Keratinocyte (primary cell): Measurements from ENCODE around the gene CCDC85B. TPM values are rescaled to one million over a fixed set of nuclear protein-coding genes. Genes with fewer than 3 reads are reported as not detected.
A peak's percentile ranks its signal among the peaks of the same experiment; 100 is the strongest.

Experiments used
- DNase-seq: peaks from one replicate; pipeline ENCODE4 v3.0.0-alpha.2; 2011; ENCODE audit warnings: low read depth, missing footprints, low spot score
- FAIRE-seq: peaks from 2 replicates; lab custom pipeline; 2011; peaks lifted over from hg19 to GRCh38; lab: Jason Lieb, UNC
- H2AFZ ChIP-seq: 2 replicates; pipeline ENCODE4 v1.6.0; 2012; ENCODE audit warnings: low read length, control low read depth, inconsistent platforms; ENCODE audit not compliant: control insufficient read depth
- H3K27ac ChIP-seq: 2 replicates; pipeline ENCODE4 v1.5.1; 2011; ENCODE audit warnings: low read length; ENCODE audit not compliant: control insufficient read depth, insufficient read depth
- H3K27me3 ChIP-seq: 3 replicates; pipeline ENCODE4 v1.6.0; 2011; ENCODE audit warnings: low read length; ENCODE audit not compliant: control insufficient read depth, insufficient read depth; ENCODE audit errors: extremely low read depth
- H3K36me3 ChIP-seq, 2 experiments: 2 replicates in 1 of 2; 3 replicates in 1 of 2; pipeline ENCODE4 v1.5.1; 2011; ENCODE audit warnings: low read length in 2 of 2, mild to moderate bottlenecking in 1 of 2; ENCODE audit not compliant: control insufficient read depth in 2 of 2, insufficient read depth in 2 of 2; ENCODE audit errors: extremely low read depth in 1 of 2
- H3K4me1 ChIP-seq: 3 replicates; pipeline ENCODE4 v1.5.1; 2011; ENCODE audit warnings: low read length; ENCODE audit not compliant: control insufficient read depth, insufficient read depth; ENCODE audit errors: extremely low read depth
- H3K4me2 ChIP-seq: 3 replicates; pipeline ENCODE4 v1.6.0; 2011; ENCODE audit warnings: low read depth, low read length; ENCODE audit not compliant: control insufficient read depth, insufficient read depth; ENCODE audit errors: extremely low read depth
- H3K4me3 ChIP-seq, 3 experiments: fragments of 200-600 bp in 1 of 3; sonication (generic) in 1 of 3; 2 replicates in 2 of 3; 3 replicates in 1 of 3; pipeline ENCODE4 v1.5.1; 2011 to 2016; ENCODE audit warnings: low read length in 3 of 3, mild to moderate bottlenecking in 3 of 3, control low read depth in 2 of 3, inconsistent platforms in 1 of 3, low read depth in 1 of 3, mixed read lengths in 1 of 3, mixed run types in 1 of 3, moderate library complexity in 1 of 3; ENCODE audit not compliant: control insufficient read depth in 2 of 3, insufficient read depth in 2 of 3; ENCODE audit errors: extremely low read depth in 1 of 3
- H3K79me2 ChIP-seq: 2 replicates; pipeline ENCODE4 v1.6.0; 2012; ENCODE audit warnings: low read length; ENCODE audit not compliant: control insufficient read depth, insufficient read depth
- H3K9ac ChIP-seq: 3 replicates; pipeline ENCODE4 v1.6.0; 2011; ENCODE audit warnings: low read length; ENCODE audit not compliant: control insufficient read depth, insufficient read depth; ENCODE audit errors: extremely low read depth
- H3K9me1 ChIP-seq: 3 replicates; pipeline ENCODE4 v1.6.0; 2011; ENCODE audit warnings: low read length; ENCODE audit not compliant: control insufficient read depth, insufficient read depth; ENCODE audit errors: extremely low read depth
- H3K9me3 ChIP-seq: 2 replicates; pipeline ENCODE4 v1.5.1; 2012; ENCODE audit warnings: low read depth, low read length; ENCODE audit not compliant: control insufficient read depth
- H4K20me1 ChIP-seq: 3 replicates; pipeline ENCODE4 v1.6.0; 2011; ENCODE audit warnings: low read length; ENCODE audit not compliant: control insufficient read depth, insufficient read depth; ENCODE audit errors: extremely low read depth
- CTCF ChIP-seq, 3 experiments: IDR thresholded peaks in 1 of 3; conservative IDR thresholded peaks in 1 of 3; optimal IDR thresholded peaks in 1 of 3; 2 replicates in 2 of 3; 3 replicates in 1 of 3; pipeline versions ENCODE3 to v1.5.1; 2011; ENCODE audit warnings: low read length in 3 of 3, mild to moderate bottlenecking in 3 of 3, moderate library complexity in 2 of 3, control low read depth in 1 of 3, inconsistent platforms in 1 of 3; ENCODE audit not compliant: insufficient read depth in 2 of 3; ENCODE audit errors: extremely low read depth in 1 of 3
- EZH2 ChIP-seq: IDR thresholded peaks from one replicate; pipeline ENCODE4 v1.6.1; 2012; ENCODE audit warnings: inconsistent platforms, mild to moderate bottlenecking, low read length, moderate library complexity
- dilution Hi-C: fragments of 300-500 bp; cut with MboI; formaldehyde crosslinking; loops from one replicate; pipeline ENCODE4 v1.7.0; 2020; ENCODE audit warnings: low sequenced_read_pairs; ENCODE audit not compliant: extremely low pct_ligation_motif_present
- polyA plus RNA-seq, 5 experiments: library from polyadenylated mRNA; depleted of rRNA in 3 of 5; stranded (reverse) in 3 of 5; stranded (forward) in 1 of 5; unstranded in 1 of 5; fragments of >200 nt; gene quantifications; 1 replicate in 1 of 5; 2 replicates in 3 of 5; 3 replicates in 1 of 5; pipeline versions ENCODE4 v1.2.1 to v1.2.3, GENCODE V29; 2011 to 2012; ENCODE audit warnings: missing spikeins in 2 of 5, low read depth in 1 of 5, low replicate concordance in 1 of 5

CCDC85B gene
- polyA plus RNA-seq, 1 donor (not counting 4 experiments of a cell fraction or from before 2014, with no cell fraction given): 4.1 TPM

GRCh38 chr11:65915821-65916251, 25.4 kb downstream of the CCDC85B start:
- Histone ChIP-seq H4K20me1 (no peaks in the 10 kb centered on the region), H2AFZ (no peak overlapping the region), H3K36me3 (peaks cover 4% of the 10 kb centered on the region in 2 experiments), H3K4me3 (peak overlapping the region; percentile 19 to 66 (median 26)), H3K4me1 (peaks cover 78% of the 10 kb centered on the region), H3K9me1 (no peaks in the 10 kb centered on the region), H3K79me2 (peaks cover 43% of the 10 kb centered on the region), H3K4me2 (peak overlapping the region; percentile 73), H3K27ac (peak overlapping the region; percentile 95), H3K9me3 (no peaks in the 10 kb centered on the region), H3K9ac (peak overlapping the region; percentile 91), H3K27me3 (no peaks in the 10 kb centered on the region)
- dilution Hi-C loops: no loop called here
- DNase-seq: peak; percentile 95
- no peak for FAIRE-seq
- TF ChIP-seq CTCF (optimal IDR thresholded peaks at IDR 0.05 in 1 of 3, IDR thresholded peaks at IDR 0.05 in 1 of 3, conservative IDR thresholded peaks at IDR 0.05 in 1 of 3; ENCODE audit: extremely low read depth in 1 of 3, insufficient read depth in 2 of 3, low read length in 3 of 3) (no peak), EZH2 (no peak)

- no peak overlapping the region for H2AFZ ChIP-seq
- H3K36me3 ChIP-seq: peaks cover 4 to 5% of the 10 kb centered on the region in 2 experiments
- no peaks in the 10 kb centered on the region for H3K9me1 ChIP-seq
- peak overlapping the region in 2 of 3 experiments; percentile 26 to 66 for H3K4me3 ChIP-seq
- H3K4me1 ChIP-seq: peaks cover 74% of the 10 kb centered on the region
- H3K27me3 ChIP-seq: no peaks in the 10 kb centered on the region
- no peaks in the 10 kb centered on the region for H4K20me1 ChIP-seq
- H3K27ac ChIP-seq: peak overlapping the region; percentile 95
- peak overlapping the region; percentile 73 for H3K4me2 ChIP-seq
- peaks cover 47% of the 10 kb centered on the region for H3K79me2 ChIP-seq
- no peaks in the 10 kb centered on the region for H3K9me3 ChIP-seq
- FAIRE-seq: peak; percentile 46
- no peak for DNase-seq
- H3K9ac ChIP-seq: peak overlapping the region; percentile 91
- TF ChIP-seq CTCF (optimal IDR thresholded peaks at IDR 0.05 in 1 of 3, IDR thresholded peaks at IDR 0.05 in 1 of 3, conservative IDR thresholded peaks at IDR 0.05 in 1 of 3; ENCODE audit: extremely low read depth in 1 of 3, insufficient read depth in 2 of 3, low read length in 3 of 3) (no peak), EZH2 (no peak)
- dilution Hi-C loops: no loop called here
These were observed 25.9 kb downstream of the CCDC85B start for GRCh38 chr11:65916391-65916790.
